AG04449 (cell line): ENCODE results near the gene EDEM1.
"Not testable (repeated sequence)": the region's sequence is repeated elsewhere in the genome, so short reads cannot be mapped to it uniquely, and the experiment has no call there.

Source experiments
- CTCF ChIA-PET: fragments of 350-600 bp; formaldehyde crosslinking; extraction: SDS; loops from one replicate; lab custom pipeline; 2021; ENCODE audit warnings: antibody characterized with exemption; lab: Yijun Ruan, JAX
- POLR2A ChIA-PET: fragments of 400-600, 350-600 bp; formaldehyde crosslinking; extraction: SDS; loops from one replicate; lab custom pipeline; 2020; ENCODE audit warnings: antibody characterized with exemption, inconsistent platforms; lab: Yijun Ruan, JAX
- DNase-seq: peaks from one replicate; pipeline ENCODE4 v3.0.0-alpha.2; 2010; ENCODE audit warnings: low read depth, low spot score
- H3K4me3 ChIP-seq: 2 replicates; pipeline ENCODE4 v1.5.1; 2011; ENCODE audit warnings: low read depth, mild to moderate bottlenecking, control low read depth, low read length
- TF ChIP-seq, protein P1 (sequence below): IDR thresholded peaks from one replicate; pipeline ENCODE4 v1.5.1; 2011; ENCODE audit warnings: mild to moderate bottlenecking, moderate library complexity, low read length, control low read depth, inconsistent platforms; ENCODE audit not compliant: insufficient read depth; ENCODE audit errors: missing control alignments

The EDEM1 gene

DNA sequence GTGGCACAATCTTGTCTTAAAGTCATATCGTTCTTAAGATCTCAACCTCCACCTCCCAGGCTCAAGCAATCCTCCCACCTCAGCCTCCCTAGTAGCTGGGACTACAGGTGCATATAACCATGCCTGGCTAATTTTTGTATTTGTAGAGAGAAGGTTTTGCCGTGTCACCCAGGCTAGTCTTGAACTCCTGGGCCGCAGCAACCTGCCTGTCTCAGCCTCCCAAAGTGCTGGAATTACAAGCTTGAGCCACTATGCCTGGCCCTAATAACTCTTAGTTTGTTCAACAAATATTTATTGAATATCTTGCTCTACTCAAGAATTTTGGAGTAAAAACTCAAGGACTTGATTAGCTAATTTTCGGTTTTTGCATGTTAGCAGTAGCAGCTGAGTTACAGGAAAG is 19.4 kb upstream of the EDEM1 start:
- ChIA-PET POLR2A (no interaction called here), CTCF (interaction anchor here (1.3 to 1.7 kb wide), 2 partner anchors 8 to 456 kb away, joined by 3 read pairs; no protein-coding TSS in a partner anchor)
- no peak for DNase-seq
- no peak overlapping the region for H3K4me3 ChIP-seq
- TF ChIP-seq, protein P1, sequence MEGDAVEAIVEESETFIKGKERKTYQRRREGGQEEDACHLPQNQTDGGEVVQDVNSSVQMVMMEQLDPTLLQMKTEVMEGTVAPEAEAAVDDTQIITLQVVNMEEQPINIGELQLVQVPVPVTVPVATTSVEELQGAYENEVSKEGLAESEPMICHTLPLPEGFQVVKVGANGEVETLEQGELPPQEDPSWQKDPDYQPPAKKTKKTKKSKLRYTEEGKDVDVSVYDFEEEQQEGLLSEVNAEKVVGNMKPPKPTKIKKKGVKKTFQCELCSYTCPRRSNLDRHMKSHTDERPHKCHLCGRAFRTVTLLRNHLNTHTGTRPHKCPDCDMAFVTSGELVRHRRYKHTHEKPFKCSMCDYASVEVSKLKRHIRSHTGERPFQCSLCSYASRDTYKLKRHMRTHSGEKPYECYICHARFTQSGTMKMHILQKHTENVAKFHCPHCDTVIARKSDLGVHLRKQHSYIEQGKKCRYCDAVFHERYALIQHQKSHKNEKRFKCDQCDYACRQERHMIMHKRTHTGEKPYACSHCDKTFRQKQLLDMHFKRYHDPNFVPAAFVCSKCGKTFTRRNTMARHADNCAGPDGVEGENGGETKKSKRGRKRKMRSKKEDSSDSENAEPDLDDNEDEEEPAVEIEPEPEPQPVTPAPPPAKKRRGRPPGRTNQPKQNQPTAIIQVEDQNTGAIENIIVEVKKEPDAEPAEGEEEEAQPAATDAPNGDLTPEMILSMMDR: no peak

- no peak for DNase-seq
- no peak overlapping the region for H3K4me3 ChIP-seq
- POLR2A ChIA-PET: no interaction called here
- CTCF ChIA-PET: no interaction called here
- TF ChIP-seq, protein P1: no peak
Observed at GRCh38 chr3:5169807-5170206, 17.7 kb upstream of the EDEM1 start.

DNA sequence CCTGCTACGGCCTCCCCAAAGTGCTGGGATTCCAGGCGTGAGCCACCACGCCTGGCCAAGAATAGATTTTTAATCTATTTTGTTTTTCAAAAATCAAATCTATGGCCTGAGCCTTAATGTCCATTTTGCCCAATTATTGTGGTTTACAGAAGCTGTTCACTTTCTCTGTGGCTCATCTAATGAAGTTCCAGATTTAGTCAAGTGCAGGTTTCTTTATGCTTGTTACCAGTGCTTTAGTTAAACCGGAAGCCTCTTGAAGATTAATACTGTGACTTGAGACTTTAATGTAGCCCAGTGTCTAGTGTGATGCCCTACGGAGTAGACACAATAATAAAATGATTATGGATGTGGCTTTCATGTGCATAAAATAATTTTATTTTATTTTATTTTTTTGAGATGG is 16.5 kb upstream of the EDEM1 start:
- no peak for DNase-seq
- TF ChIP-seq, protein P1: no peak
- ChIA-PET CTCF (interaction anchor here (0.6 kb wide), 1 partner anchor 9 kb away, joined by 3 read pairs; no protein-coding TSS in a partner anchor), POLR2A (no interaction called here)
- no peak overlapping the region for H3K4me3 ChIP-seq

DNA sequence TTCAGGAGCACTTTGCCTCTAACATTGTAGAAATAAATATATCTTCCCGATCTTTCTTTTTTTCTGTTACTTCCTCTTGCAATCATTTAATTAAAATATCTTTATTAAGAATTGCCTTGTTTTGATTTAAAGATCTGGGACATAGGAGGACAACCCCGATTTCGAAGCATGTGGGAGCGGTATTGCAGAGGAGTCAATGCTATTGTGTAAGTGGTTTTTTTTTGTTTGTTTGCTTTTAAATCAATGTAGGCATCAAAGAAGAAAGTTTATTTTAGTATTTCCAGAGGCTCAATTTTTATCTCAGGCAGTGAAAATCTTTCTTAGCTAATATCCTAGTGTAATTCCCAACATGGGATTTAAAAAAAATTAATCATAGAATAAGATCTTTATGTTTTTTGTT is 15.5 kb upstream of the EDEM1 start:
- DNase-seq: no peak
- ChIA-PET CTCF (interaction anchor here (1.0 to 1.3 kb wide), 2 partner anchors 12 to 14 kb away, joined by 3 read pairs; no protein-coding TSS in a partner anchor), POLR2A (no interaction called here)
- TF ChIP-seq, protein P1: no peak
- no peak overlapping the region for H3K4me3 ChIP-seq

DNA sequence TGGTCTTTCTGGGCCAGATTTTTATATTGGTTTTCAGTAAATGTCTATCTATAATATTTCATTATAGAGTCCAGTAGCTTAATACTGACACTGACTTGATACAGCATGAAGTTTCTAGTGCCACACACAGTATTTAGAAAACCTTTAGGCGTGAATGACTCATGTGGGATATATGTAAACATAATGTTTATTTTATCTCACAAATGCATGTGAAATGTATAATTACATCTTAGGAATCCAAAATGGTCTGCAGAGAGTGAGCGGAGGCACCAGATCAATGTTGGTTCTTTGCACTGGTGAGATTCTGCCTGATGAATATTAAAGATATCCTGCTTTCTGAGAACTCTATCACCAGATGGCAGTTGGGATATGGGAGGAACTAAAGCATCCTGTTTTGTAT is 8.5 kb upstream of the EDEM1 start:
- DNase-seq, CTCF ChIA-PET, H3K4me3 ChIP-seq, POLR2A ChIA-PET: not testable (repeated sequence)

GRCh38 chr3:5181469-5182141 is 5.9 kb upstream of the EDEM1 start:
- ChIA-PET CTCF (interaction anchor here (0.9 to 1.2 kb wide), 3 partner anchors 45 to 470 kb away, joined by 3 to 4 read pairs (median 3); no protein-coding TSS in a partner anchor), POLR2A (no interaction called here)
- TF ChIP-seq, protein P1: no peak
- no peak for DNase-seq
- no peak overlapping the region for H3K4me3 ChIP-seq

GRCh38 chr3:5183714-5184113 is 3.8 kb upstream of the EDEM1 start:
- CTCF ChIA-PET, DNase-seq, H3K4me3 ChIP-seq, POLR2A ChIA-PET: not testable (repeated sequence)
